GM18526 (cell line): ENCODE results near the gene USP10.

Experiments used
- POLR2A ChIP-seq: IDR thresholded peaks from 3 replicates; pipeline ENCODE4 v1.6.1; 2011; ENCODE audit not compliant: insufficient read length; ENCODE audit errors: extremely low read depth

USP10 gene

GRCh38 chr16:84665843-84666242, 34.0 kb upstream of the USP10 start:
- no peak for TF ChIP-seq POLR2A

- no peak for TF ChIP-seq POLR2A
Measured at GRCh38 chr16:84667600-84668309, 32.0 kb upstream of the USP10 start.

GRCh38 chr16:84670063-84670462, 29.7 kb upstream of the USP10 start:
- no peak for TF ChIP-seq POLR2A

GRCh38 chr16:84672276-84673202, 27.3 kb upstream of the USP10 start:
- TF ChIP-seq POLR2A: no peak

GRCh38 chr16:84673203-84673535, 26.6 kb upstream of the USP10 start:
- no peak for TF ChIP-seq POLR2A

GRCh38 chr16:84673561-84673960, 26.2 kb upstream of the USP10 start:
- no peak for TF ChIP-seq POLR2A

- no peak for TF ChIP-seq POLR2A
Measured at GRCh38 chr16:84675423-84675822, 24.4 kb upstream of the USP10 start.

- TF ChIP-seq POLR2A: no peak
Measured at GRCh38 chr16:84675884-84676283, 23.9 kb upstream of the USP10 start.

GRCh38 chr16:84677017-84677803, 22.6 kb upstream of the USP10 start:
- TF ChIP-seq POLR2A: no peak

GRCh38 chr16:84677849-84678248, 22.0 kb upstream of the USP10 start:
- no peak for TF ChIP-seq POLR2A

- TF ChIP-seq POLR2A: no peak
Measured at GRCh38 chr16:84678541-84678940, 21.3 kb upstream of the USP10 start.

GRCh38 chr16:84680165-84680842, 19.5 kb upstream of the USP10 start:
- TF ChIP-seq POLR2A: no peak

GRCh38 chr16:84680843-84681629, 18.8 kb upstream of the USP10 start:
- TF ChIP-seq POLR2A: no peak
